HG02885 (cell line): Measurements from ENCODE around the gene TRAPPC13.
"Not testable (repeated sequence)": the region's sequence is repeated elsewhere in the genome, so short reads cannot be mapped to it uniquely, and the experiment has no call there.

Source experiments
- ATAC-seq: cut with Tn5 transposase; IDR thresholded peaks from one replicate; pipeline ENCODE4 v1.9.1; 2021; ENCODE audit warnings: mild to moderate bottlenecking; ENCODE audit not compliant: unreplicated experiment, poor library complexity

TRAPPC13 gene

GRCh38 chr5:65674749-65675148, 49.9 kb downstream of the TRAPPC13 start:
- ATAC-seq = no peak

DNA sequence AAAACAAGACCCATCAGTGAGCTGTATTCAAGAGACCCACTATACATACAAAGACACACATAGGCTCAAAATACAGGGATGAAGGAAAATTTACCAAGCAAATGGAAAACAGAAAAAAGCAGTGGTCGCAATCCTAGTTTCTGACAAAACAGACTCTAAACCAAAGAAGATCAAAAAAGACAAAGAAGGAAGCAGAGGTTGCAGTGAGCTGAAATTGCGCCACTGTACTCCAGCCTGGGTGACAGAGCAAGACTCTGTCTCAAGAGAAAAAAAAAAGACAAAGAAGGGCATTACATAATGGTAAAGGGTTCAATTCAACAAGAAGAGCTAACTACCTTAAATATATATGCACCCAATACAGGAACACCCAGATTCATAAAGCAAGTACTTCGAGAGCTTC, 51.2 kb downstream of the TRAPPC13 start:
- not testable (repeated sequence) for ATAC-seq

GRCh38 chr5:65682148-65682547, 57.3 kb downstream of the TRAPPC13 start:
- no peak for ATAC-seq

- no peak for ATAC-seq
Observed at GRCh38 chr5:65693121-65693520, 68.3 kb downstream of the TRAPPC13 start.

DNA sequence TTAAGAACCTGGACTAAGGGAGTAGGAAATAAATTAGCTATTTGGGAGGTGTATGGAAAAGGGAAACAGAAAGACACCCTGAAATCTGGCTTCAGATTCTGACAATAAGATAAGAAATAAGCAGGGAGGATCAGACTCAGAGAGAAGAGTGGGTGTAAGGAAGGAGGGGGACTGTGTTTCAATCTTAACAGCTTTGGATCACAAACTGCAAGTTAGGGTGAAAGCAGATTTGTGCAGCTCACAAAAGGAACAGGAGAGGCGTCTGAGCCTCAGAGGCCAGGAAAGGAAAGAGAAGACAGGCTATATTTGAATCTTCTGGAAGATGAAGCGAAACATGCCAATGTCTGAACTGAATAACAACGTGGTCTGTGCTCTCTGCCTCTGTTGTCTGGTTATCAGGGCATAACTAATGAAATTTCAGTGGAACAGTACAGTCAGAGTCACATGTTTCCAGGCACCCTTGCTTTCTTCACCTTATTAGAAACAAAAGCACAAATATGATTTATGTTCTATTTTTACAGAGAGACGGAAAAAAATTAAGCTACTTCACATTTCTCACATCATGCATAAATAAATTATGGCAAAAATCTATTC, 70.4 kb downstream of the TRAPPC13 start:
- no peak for ATAC-seq

- no peak for ATAC-seq
Observed at GRCh38 chr5:65695896-65696295, 71.1 kb downstream of the TRAPPC13 start.

GRCh38 chr5:65696892-65697291, 72.1 kb downstream of the TRAPPC13 start:
- ATAC-seq = no peak

- ATAC-seq = peak; percentile 73
Observed at GRCh38 chr5:65699338-65699737, 74.5 kb downstream of the TRAPPC13 start.

- ATAC-seq = no peak
Observed at GRCh38 chr5:65702036-65702435, 77.2 kb downstream of the TRAPPC13 start.

DNA sequence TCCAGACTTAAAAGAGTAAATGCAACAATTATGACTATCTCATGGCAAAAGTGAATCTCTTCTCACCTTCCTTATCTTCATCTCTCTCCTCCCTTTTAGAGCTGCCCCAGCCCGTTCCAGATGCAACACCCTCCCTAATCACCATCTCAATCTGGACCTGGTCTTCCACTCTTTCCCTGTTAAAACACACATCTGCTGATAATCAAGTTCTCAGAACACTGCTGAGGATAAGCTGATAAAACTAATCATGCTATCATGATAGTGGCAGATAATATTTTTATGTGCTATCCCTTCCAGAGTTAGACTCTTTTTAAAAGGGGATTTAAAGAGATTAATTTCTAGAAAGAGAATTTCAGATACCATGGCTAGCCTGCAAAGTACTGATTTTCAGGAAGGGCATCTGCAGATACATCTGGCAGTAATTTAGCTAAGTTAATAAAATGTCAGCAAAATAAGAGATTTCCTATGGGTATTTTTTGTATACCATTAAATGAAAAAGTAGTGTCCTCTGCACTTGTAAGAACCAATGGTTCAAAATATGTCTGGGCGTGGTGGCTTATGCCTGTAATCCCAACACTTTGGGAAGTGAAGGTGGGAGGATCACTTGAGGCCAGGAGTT, 79.9 kb downstream of the TRAPPC13 start:
- no peak for ATAC-seq

GRCh38 chr5:65707663-65708062, 82.8 kb downstream of the TRAPPC13 start:
- ATAC-seq = no peak

GRCh38 chr5:65708145-65708544, 83.3 kb downstream of the TRAPPC13 start:
- ATAC-seq = no peak
